Adrenal gland (tissue), 5 donors: ENCODE data around the gene NPRL2.

ENCODE experiments used
- POLR2A ChIP-seq, 2 donors: fragments of 450-650 bp; IDR thresholded peaks; one replicate each; pipeline ENCODE4 v1.6.1; 2017; ENCODE audit warnings: antibody characterized with exemption in 2 of 2, mild to moderate bottlenecking in 2 of 2, moderate library complexity in 1 of 2
- TF ChIP-seq, protein P1 (sequence below), 6 experiments: fragments of 450-650 bp in 4 of 6; fragments of 200-600 bp in 2 of 6; sonication (generic) in 1 of 6; IDR thresholded peaks; 1 replicate in 5 of 6; 2 replicates in 1 of 6; pipeline versions ENCODE4 v1.5.1 to v1.8.0; 2016 to 2021; ENCODE audit warnings: antibody characterized with exemption in 6 of 6, mild to moderate bottlenecking in 2 of 6, moderate library complexity in 1 of 6
- donor health status: DM: no; HTN: no; CAD: no.

DNA sequence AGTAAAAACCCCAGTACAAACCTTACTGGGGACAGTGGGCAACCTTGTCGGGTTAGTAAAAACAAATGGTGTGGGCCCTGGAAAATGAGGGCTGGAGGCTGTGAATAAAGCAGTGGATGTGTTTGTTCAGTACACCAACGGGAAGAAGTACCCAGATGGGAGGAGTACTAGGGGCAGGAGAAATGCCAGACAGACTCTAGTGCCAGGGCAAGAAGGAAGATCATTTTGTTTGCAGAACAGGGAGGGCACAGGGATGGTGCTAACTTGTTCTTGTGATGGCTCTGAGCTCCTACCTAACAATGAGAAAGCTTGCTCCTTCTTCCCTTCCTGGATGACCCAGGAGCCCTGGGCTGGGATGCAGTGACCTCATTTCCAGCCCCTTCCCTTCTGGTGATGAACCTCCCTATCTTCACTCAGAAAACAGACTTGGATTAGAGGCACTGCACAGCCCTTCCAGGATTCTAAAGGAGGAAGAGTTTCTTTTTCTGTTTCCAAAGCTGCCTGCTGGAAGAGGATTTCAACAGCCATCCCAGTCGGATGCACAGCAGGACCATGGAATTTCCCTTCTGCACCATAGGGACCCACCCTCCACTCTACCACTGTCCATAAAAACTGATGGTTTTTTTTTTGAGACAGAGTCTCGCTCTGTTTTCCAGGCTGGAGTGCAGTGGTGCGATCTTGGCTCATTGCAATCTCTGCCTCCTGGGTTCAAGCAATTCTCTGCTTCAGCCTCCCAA lies 16.1 kb downstream of the NPRL2 start:
- TF ChIP-seq, protein P1, sequence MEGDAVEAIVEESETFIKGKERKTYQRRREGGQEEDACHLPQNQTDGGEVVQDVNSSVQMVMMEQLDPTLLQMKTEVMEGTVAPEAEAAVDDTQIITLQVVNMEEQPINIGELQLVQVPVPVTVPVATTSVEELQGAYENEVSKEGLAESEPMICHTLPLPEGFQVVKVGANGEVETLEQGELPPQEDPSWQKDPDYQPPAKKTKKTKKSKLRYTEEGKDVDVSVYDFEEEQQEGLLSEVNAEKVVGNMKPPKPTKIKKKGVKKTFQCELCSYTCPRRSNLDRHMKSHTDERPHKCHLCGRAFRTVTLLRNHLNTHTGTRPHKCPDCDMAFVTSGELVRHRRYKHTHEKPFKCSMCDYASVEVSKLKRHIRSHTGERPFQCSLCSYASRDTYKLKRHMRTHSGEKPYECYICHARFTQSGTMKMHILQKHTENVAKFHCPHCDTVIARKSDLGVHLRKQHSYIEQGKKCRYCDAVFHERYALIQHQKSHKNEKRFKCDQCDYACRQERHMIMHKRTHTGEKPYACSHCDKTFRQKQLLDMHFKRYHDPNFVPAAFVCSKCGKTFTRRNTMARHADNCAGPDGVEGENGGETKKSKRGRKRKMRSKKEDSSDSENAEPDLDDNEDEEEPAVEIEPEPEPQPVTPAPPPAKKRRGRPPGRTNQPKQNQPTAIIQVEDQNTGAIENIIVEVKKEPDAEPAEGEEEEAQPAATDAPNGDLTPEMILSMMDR (IDR thresholded peaks at IDR 0.05), result no peak
- TF ChIP-seq POLR2A (IDR thresholded peaks at IDR 0.05), result no peak
